Neural progenitor cell (in vitro differentiated cells): ENCODE results near the gene PIAS2.

Source experiments
- CTCF ChIP-seq: fragments of 200-600 bp; sonication (generic); IDR thresholded peaks from 2 replicates; pipeline ENCODE4 v1.5.1; 2017; ENCODE audit warnings: antibody characterized with exemption, mild to moderate bottlenecking
- EZH2 ChIP-seq: fragments of 200-600 bp; sonication (generic); IDR thresholded peaks from 2 replicates; pipeline ENCODE4 v1.6.1; 2017; ENCODE audit warnings: antibody characterized with exemption, mild to moderate bottlenecking, moderate library complexity

- no peak for TF ChIP-seq CTCF
- no peak for TF ChIP-seq EZH2
These were observed 83.4 kb downstream of the PIAS2 start for GRCh38 chr18:46833899-46834298.
